A549 (cell line): ENCODE data around the gene MFNG. TPM values are rescaled to one million over a fixed set of nuclear protein-coding genes. Genes with fewer than 3 reads are reported as not detected.

Source experiments
- ATAC-seq, 2 experiments: fragments of 200-7000 bp in 1 of 2; fragments of >200 bp in 1 of 2; cut with Nextera tagmentation in 1 of 2; cut with Tn5 transposase in 1 of 2; 3 replicates each; pipeline versions ENCODE4 v1.8.0 to v1.9.1; 2018 to 2020; ENCODE audit warnings: mild to moderate bottlenecking in 1 of 2, moderate library complexity in 1 of 2
- CTCF ChIA-PET: fragments of 300-600 bp; sonication (Branson Sonifier 250); formaldehyde crosslinking; extraction: SDS; loops from one replicate; lab custom pipeline; 2021; ENCODE audit warnings: antibody characterized with exemption, inconsistent platforms; lab: Yijun Ruan, JAX
- POLR2A ChIA-PET: fragments of 350-600 bp; formaldehyde crosslinking; extraction: SDS; loops from one replicate; lab custom pipeline; 2021; ENCODE audit warnings: antibody characterized with exemption, inconsistent platforms; lab: Yijun Ruan, JAX
- DNase-seq, 2 experiments: peaks; one replicate each; pipeline versions ENCODE4 v3.0.0 to v3.0.0-alpha.2; 2011 to 2016; ENCODE audit warnings: low read depth in 1 of 2, low spot score in 1 of 2
- FAIRE-seq: peaks from 2 replicates; lab custom pipeline; 2011; peaks lifted over from hg19 to GRCh38; lab: Jason Lieb, UNC
- H3K27ac ChIP-seq, 2 experiments: fragments of >200 bp; sonication (Bioruptor Twin); formaldehyde crosslinking; 3 replicates each; pipeline ENCODE4 v1.5.1; 2016 to 2017
- H3K4me1 ChIP-seq: fragments of >200 bp; sonication (Bioruptor Twin); formaldehyde crosslinking; 3 replicates; pipeline ENCODE4 v1.6.1; 2016
- H3K4me2 ChIP-seq: fragments of >200 bp; sonication (Bioruptor Twin); formaldehyde crosslinking; 3 replicates; pipeline ENCODE4 v1.6.1; 2016
- H3K4me3 ChIP-seq: fragments of >200 bp; sonication (Bioruptor Twin); formaldehyde crosslinking; 3 replicates; pipeline ENCODE4 v1.5.1; 2016
- H3K9me3 ChIP-seq: fragments of >200 bp; sonication (Bioruptor Twin); formaldehyde crosslinking; 3 replicates; pipeline ENCODE4 v1.6.1; 2016
- CEBPB ChIP-seq, 2 experiments: fragments of >200 bp in 1 of 2; sonication (Bioruptor Twin) in 1 of 2; formaldehyde crosslinking in 1 of 2; IDR thresholded peaks; 2 replicates each; pipeline ENCODE4 v1.6.1; 2012 to 2016
- CHD2 ChIP-seq: fragments of 150-350 bp; IDR thresholded peaks from 2 replicates; pipeline ENCODE4 v1.6.1; 2014; ENCODE audit warnings: low read length; ENCODE audit not compliant: partially characterized antibody
- E2F6 ChIP-seq: IDR thresholded peaks from 2 replicates; pipeline ENCODE4 v1.6.1; 2012; ENCODE audit warnings: low read depth, borderline replicate concordance
- ESRRA ChIP-seq: fragments of 150-350 bp; IDR thresholded peaks from 2 replicates; pipeline ENCODE4 v1.6.1; 2014; ENCODE audit warnings: mild to moderate bottlenecking, low read length, borderline replicate concordance
- FOXS1 ChIP-seq: fragments of 250-450 bp; sonication (Bioruptor Pico); IDR thresholded peaks from 2 replicates; pipeline ENCODE4 v1.5.0; 2020; ENCODE audit warnings: mild to moderate bottlenecking, moderate library complexity
- HDAC2 ChIP-seq: fragments of 200-600 bp; sonication (generic); IDR thresholded peaks from 2 replicates; pipeline ENCODE4 v1.6.1; 2016
- JUNB ChIP-seq: fragments of >200 bp; sonication (Bioruptor Twin); formaldehyde crosslinking; IDR thresholded peaks from 2 replicates; pipeline ENCODE4 v1.6.1; 2016
- KDM1A ChIP-seq: fragments of 200-600 bp; sonication (generic); IDR thresholded peaks from 2 replicates; pipeline ENCODE4 v1.6.1; 2016; ENCODE audit warnings: low read depth, mild to moderate bottlenecking
- MAFK ChIP-seq: fragments of 450-650 bp; IDR thresholded peaks from 2 replicates; pipeline ENCODE4 v1.6.1; 2014; ENCODE audit not compliant: partially characterized antibody
- RAD21 ChIP-seq, 2 experiments: fragments of >200 bp in 1 of 2; sonication (Bioruptor Twin) in 1 of 2; formaldehyde crosslinking in 1 of 2; IDR thresholded peaks in 1 of 2; conservative IDR thresholded peaks in 1 of 2; 2 replicates in 1 of 2; 3 replicates in 1 of 2; pipeline ENCODE4 v1.6.1; 2012 to 2018; ENCODE audit warnings: inconsistent platforms in 1 of 2
- RARB ChIP-seq: fragments of 250-450 bp; sonication (Bioruptor Pico); IDR thresholded peaks from 2 replicates; pipeline ENCODE4 v1.8.0; 2021; ENCODE audit warnings: mild to moderate bottlenecking, moderate library complexity
- RCOR1 ChIP-seq: fragments of 150-350 bp; IDR thresholded peaks from 2 replicates; pipeline ENCODE4 v1.6.1; 2014; ENCODE audit warnings: antibody characterized with exemption, low read length, low read depth
- RNF2 ChIP-seq: fragments of 200-600 bp; sonication (generic); IDR thresholded peaks from 2 replicates; pipeline ENCODE4 v1.6.1; 2016; ENCODE audit warnings: low read depth, mild to moderate bottlenecking, antibody characterized with exemption, moderate library complexity, borderline replicate concordance
- SMC3 ChIP-seq: fragments of >200 bp; sonication (Bioruptor Twin); formaldehyde crosslinking; IDR thresholded peaks from 3 replicates; pipeline ENCODE4 v1.6.1; 2018; ENCODE audit warnings: inconsistent platforms
- SREBF2 ChIP-seq: fragments of 450-650 bp; IDR thresholded peaks from 2 replicates; pipeline ENCODE4 v1.6.1; 2014; ENCODE audit warnings: mild to moderate bottlenecking, moderate library complexity
- TP53 ChIP-seq: fragments of 250-450 bp; sonication (Bioruptor Pico); IDR thresholded peaks from 2 replicates; pipeline ENCODE4 v1.5.0; 2021; ENCODE audit warnings: mild to moderate bottlenecking, moderate library complexity
- ZC3H11A ChIP-seq: fragments of 450-650 bp; IDR thresholded peaks from 2 replicates; pipeline ENCODE4 v1.6.1; 2014; ENCODE audit warnings: antibody characterized with exemption, mild to moderate bottlenecking
- ZFP36 ChIP-seq: fragments of 450-650 bp; IDR thresholded peaks from 2 replicates; pipeline ENCODE4 v1.6.1; 2014; ENCODE audit warnings: borderline replicate concordance; ENCODE audit not compliant: partially characterized antibody
- ZNF302 ChIP-seq: fragments of 250-450 bp; sonication (Bioruptor Pico); IDR thresholded peaks from 2 replicates; pipeline ENCODE4 v1.9.0; 2021; ENCODE audit warnings: inconsistent platforms, mild to moderate bottlenecking, moderate library complexity
- ZSCAN20 ChIP-seq: fragments of 250-450 bp; sonication (Bioruptor Pico); IDR thresholded peaks from 2 replicates; pipeline ENCODE4 v1.8.0; 2022; ENCODE audit warnings: mild to moderate bottlenecking, moderate library complexity
- WGBS: methylation state at CpG from one replicate; pipeline ENCODE4 v1.1.6; 2017; ENCODE audit errors: missing lambda C conversion rate; 5-methylcytosine and 5-hydroxymethylcytosine counted together
- polyA plus RNA-seq, 4 experiments: library from polyadenylated mRNA; depleted of rRNA in 3 of 4; stranded (reverse); fragments of >200 nt; fragmentation: RNase III in 1 of 4; extraction: RNeasy Plus Mini Kit Qiagen cat#74134 plus additional on column Dnase treatment in 1 of 4; gene quantifications; 2 replicates in 3 of 4; 3 replicates in 1 of 4; pipeline ENCODE4 v1.2.3, GENCODE V29; 2011 to 2017
- TF ChIP-seq, protein P1 (sequence below): fragments of >200 bp; sonication (Bioruptor Twin); formaldehyde crosslinking; IDR thresholded peaks from 3 replicates; pipeline ENCODE4 v1.6.1; 2016
- TF ChIP-seq, protein P2 (sequence below): IDR thresholded peaks from 2 replicates; pipeline ENCODE4 v1.6.1; 2012

Gene MFNG
- polyA plus RNA-seq, 2 of the 4 experiments (the other 2 are of a cell fraction), result 1.2 to 1.8 TPM

- ChIA-PET CTCF (interaction anchor here (1.3 kb wide), 1 partner anchor 109 kb away, joined by 7 read pairs; no protein-coding TSS in a partner anchor), POLR2A (no interaction called here)
Measured at GRCh38 chr22:37425369-37425768, 60.8 kb downstream of the MFNG start.

DNA sequence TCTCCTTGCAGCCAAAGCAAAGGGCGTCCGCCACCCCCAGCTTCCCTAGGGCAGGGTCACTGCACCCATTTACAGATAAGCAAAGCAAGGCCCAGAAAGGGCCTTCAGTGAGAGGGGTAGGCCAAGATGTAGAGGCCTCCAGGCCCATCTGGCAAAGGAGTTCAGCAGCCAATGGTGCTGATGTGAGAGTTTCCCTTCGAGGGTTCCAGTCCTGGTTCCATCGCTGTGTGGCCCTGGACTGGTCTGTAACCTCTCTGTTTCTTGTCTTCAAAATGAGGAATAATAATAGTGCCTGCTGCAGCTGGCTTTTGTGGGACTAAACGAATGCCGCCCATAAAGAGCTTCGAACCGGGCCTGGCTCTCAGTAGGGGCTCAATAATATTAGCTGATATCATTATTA, 62.9 kb downstream of the MFNG start:
- ChIA-PET CTCF (interaction anchor here (1.1 to 1.5 kb wide), 5 partner anchors 9 to 107 kb away, joined by 3 to 7 read pairs (median 6); no protein-coding TSS in a partner anchor), POLR2A (no interaction called here)
- no peak for ATAC-seq
- Histone ChIP-seq H3K4me2 (no peak overlapping the region), H3K9me3 (no peaks in the 10 kb centered on the region), H3K27ac (no peak overlapping the region), H3K4me1 (peaks cover 11% of the 10 kb centered on the region; the same call in 2 of the 3 replicates), H3K4me3 (no peak overlapping the region)
- WGBS, result 96% methylated on average over 8 of the region's 8 CpGs
- FAIRE-seq, result no peak
- TF ChIP-seq RARB (no peak), ZFP36 (peak; percentile 9), SMC3 (no peak), HDAC2 (0 out of 2 replicates have a peak, but pooled peaks have one; percentile 38)
- no peak for DNase-seq

More at GRCh38 chr22:37425369-37425768, 60.8 kb downstream of the MFNG start:
- H3K4me2 ChIP-seq, result no peak overlapping the region
- no peaks in the 10 kb centered on the region for H3K9me3 ChIP-seq
- ATAC-seq (no peak), DNase-seq (no peak), FAIRE-seq (no peak)
- H3K4me3 ChIP-seq, result no peak overlapping the region
- 89% methylated on average over 10 of the region's 11 CpGs for WGBS
- TF ChIP-seq TP53 (CRISPR knock-in tag) (no peak), CEBPB (IDR thresholded peaks at IDR 0.05) (no peak), CHD2 (no peak), ZSCAN20 (CRISPR knock-in tag) (no peak), FOXS1 (no peak), ZC3H11A (no peak), ESRRA (no peak), JUNB (no peak), SREBF2 (no peak), SMC3 (no peak), E2F6 (no peak), MAFK (no peak), ZNF302 (no peak), RCOR1 (no peak), RAD21 (conservative IDR thresholded peaks at IDR 0.05 in 1 of 2, IDR thresholded peaks at IDR 0.05 in 1 of 2) (no peak)
- TF ChIP-seq, protein P1, sequence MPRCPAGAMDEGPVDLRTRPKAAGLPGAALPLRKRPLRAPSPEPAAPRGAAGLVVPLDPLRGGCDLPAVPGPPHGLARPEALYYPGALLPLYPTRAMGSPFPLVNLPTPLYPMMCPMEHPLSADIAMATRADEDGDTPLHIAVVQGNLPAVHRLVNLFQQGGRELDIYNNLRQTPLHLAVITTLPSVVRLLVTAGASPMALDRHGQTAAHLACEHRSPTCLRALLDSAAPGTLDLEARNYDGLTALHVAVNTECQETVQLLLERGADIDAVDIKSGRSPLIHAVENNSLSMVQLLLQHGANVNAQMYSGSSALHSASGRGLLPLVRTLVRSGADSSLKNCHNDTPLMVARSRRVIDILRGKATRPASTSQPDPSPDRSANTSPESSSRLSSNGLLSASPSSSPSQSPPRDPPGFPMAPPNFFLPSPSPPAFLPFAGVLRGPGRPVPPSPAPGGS, result no peak
- TF ChIP-seq, protein P2, sequence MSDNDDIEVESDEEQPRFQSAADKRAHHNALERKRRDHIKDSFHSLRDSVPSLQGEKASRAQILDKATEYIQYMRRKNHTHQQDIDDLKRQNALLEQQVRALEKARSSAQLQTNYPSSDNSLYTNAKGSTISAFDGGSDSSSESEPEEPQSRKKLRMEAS, result no peak
- H3K27ac ChIP-seq, result peak overlapping the region in 1 of 2 experiments; percentile 97; a peak in 1 of 6 replicates
- peaks cover 32% of the 10 kb centered on the region for H3K4me1 ChIP-seq

DNA sequence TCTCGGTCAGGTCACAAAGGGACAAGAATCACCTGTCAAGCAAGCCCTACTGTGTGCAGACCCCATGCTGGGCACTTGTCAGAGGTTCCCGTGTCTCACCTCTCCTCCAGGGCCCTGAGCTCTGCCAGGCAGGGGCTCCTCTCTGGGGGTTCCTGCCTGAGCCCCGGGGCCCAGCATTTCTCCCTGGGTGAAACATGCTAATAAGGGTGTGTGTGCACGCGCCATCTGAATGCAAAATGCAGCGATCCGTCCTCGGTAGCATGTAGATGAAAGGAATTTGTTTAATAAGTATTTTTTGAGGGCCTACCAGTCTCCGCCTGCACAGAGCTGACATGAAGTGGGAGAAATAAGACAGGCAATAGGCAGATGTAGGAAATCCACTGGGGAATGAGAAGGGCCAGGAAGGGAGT, 64.7 kb downstream of the MFNG start:
- DNase-seq (no peak), ATAC-seq (no peak), FAIRE-seq (no peak)
- POLR2A ChIA-PET, result no interaction called here
- Histone ChIP-seq H3K4me1 (peaks cover 5% of the 10 kb centered on the region; the same call in 1 of the 3 replicates), H3K27ac (no peak overlapping the region), H3K9me3 (no peaks in the 10 kb centered on the region), H3K4me3 (no peak overlapping the region), H3K4me2 (no peak overlapping the region)
- TF ChIP-seq RNF2 (no peak), KDM1A (no peak), JUNB (no peak)
- CTCF ChIA-PET, result interaction anchor here (1.3 kb wide), 1 partner anchor 12 kb away, joined by 3 read pairs; no protein-coding TSS in a partner anchor
- WGBS, result 90% methylated on average over 7 of the region's 9 CpGs
